Activated CD4-positive, CD25-positive, alpha-beta regulatory T cell treated with anti-CD3 and anti-CD28 coated beads, Interleukin-2, amount 50 U/mL, for 24 hours (primary cell): ENCODE measurements around the gene FEZ2.

Experiments used
- ATAC-seq, 2 donors: fragments of 150-1000 bp; cut with Tn5 transposase; one replicate each; pipeline ENCODE4 v1.10.0; 2021; ENCODE audit warnings: mild to moderate bottlenecking in 1 of 2, moderate library complexity in 1 of 2

The FEZ2 gene

DNA sequence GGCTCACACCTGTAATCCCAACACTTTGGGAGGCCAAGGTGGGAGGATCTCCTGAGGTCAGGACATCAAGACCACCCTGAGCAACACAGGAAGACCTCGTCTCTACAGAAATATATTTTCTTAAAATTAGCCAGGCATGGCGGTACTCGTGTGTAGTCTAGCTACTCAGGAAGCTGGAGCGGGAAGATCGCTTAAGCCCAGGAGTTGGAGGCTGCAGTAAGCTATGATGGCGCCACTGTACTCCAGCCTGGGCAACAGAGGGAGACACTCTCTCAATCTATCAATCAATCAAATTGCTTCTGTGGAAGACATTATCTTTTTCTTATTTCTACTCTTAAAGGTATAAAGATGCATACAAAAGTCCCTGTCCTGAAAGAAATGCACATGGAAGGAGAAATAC lies 11.3 kb downstream of the FEZ2 start:
- no peak for ATAC-seq

- no peak for ATAC-seq
Measured at GRCh38 chr2:36584148-36584794, 13.7 kb downstream of the FEZ2 start.

- no peak for ATAC-seq
Measured at GRCh38 chr2:36582951-36583350, 15.0 kb downstream of the FEZ2 start.

GRCh38 chr2:36582538-36582937 lies 15.4 kb downstream of the FEZ2 start:
- no peak for ATAC-seq

- ATAC-seq, result peak in 1 of 2 donors; percentile 23
Measured at GRCh38 chr2:36579297-36579664, 18.7 kb downstream of the FEZ2 start.

DNA sequence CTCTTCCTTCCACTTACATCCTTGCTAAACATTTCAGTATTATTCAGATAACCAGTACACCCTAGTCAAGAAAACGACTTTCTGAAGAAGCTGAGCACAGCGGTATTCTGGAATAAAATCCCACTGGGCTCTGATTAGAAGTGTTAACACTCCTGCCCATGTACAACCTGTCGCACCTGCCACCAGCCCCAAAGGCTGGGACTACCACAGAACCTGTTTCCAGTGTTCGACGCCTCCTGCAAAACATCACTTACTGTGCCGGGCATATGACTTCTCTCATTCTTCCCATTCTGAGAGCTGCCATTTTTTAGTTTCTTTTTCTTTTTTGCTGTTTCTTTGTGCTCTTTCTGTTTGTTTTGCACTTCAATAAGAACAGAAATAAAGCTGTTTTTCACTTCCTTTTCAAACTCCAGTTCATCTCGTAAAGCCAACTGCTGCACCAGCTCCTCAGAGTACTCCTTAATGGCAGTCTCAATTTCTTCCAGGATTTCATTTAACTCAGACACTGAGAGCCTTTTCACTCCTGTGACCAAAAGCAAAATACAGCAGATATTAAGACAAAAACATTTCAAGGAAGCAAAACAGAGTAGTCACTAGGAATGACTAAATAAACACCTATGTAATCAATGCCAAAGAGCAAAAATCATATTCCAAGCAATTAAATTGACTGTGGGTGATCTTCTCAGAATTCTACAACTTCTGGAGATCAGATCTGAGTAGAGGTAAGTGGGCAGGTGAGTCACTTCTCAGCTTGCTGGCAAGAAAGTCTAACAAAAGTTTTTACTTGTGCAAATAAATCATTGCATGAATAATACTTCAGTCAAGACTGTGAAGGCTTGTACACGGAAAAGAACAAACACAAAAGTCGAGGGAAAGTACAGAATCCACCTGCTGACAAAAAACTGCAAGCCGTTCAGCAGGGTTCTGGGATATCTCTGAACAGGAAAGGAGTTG lies 19.3 kb downstream of the FEZ2 start:
- peak; percentile 72 to 78 for ATAC-seq

GRCh38 chr2:36577884-36578283 lies 20.1 kb downstream of the FEZ2 start:
- no peak for ATAC-seq

GRCh38 chr2:36574560-36574959 lies 23.4 kb downstream of the FEZ2 start:
- no peak for ATAC-seq

DNA sequence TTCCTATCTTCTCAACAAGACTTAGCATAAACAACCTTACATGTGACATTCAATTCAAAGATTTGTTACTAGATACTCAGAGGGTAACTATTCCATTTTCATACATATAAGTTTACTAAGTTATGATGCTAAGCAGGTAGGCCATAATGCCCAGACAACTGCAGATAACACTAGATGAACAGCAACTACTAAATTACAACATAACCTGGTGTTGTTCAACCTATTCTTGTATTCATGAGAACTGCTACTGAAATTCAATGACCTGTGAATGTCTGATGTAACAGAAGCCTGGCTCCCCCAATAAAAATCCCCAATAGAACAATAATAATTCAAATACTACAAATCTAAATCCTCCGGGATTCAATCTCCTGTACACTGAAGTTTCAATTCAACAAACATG lies 24.8 kb downstream of the FEZ2 start:
- no peak for ATAC-seq

DNA sequence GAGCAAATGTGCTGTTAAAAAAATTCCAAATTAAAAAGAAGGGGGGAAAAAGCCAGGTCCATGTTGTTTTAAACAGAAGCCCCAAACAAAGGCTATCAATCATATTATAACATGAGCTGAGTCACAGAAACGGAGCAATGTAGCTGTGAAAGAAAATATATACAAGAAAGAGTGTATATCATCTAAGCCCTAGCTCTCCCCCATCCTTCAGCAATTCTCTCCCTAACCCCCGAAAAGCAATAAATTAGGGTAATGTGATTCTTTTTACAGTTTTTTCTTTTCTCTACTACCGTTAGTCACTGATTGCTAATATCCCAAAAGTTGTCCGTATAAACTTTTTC lies 25.3 kb downstream of the FEZ2 start:
- ATAC-seq, result no peak

GRCh38 chr2:36572054-36572718 lies 25.8 kb downstream of the FEZ2 start:
- no peak for ATAC-seq

DNA sequence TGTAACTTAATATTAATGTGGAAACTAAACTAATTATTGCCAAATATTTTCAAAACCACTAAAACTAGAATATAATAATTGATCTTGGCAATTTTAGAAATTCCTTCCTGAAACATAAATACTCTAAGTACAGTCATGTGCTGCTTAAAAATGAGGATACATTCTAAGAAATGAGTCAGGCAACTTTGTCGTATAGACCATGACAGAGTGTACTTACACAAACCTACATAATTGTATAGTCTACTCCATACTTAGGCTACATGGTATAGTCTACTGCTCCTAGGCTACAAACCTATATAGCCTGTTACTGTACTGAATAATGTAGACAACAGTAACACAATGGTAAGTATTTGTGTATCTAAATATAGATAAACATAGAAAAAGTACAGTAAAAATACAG lies 27.6 kb downstream of the FEZ2 start:
- no peak for ATAC-seq

DNA sequence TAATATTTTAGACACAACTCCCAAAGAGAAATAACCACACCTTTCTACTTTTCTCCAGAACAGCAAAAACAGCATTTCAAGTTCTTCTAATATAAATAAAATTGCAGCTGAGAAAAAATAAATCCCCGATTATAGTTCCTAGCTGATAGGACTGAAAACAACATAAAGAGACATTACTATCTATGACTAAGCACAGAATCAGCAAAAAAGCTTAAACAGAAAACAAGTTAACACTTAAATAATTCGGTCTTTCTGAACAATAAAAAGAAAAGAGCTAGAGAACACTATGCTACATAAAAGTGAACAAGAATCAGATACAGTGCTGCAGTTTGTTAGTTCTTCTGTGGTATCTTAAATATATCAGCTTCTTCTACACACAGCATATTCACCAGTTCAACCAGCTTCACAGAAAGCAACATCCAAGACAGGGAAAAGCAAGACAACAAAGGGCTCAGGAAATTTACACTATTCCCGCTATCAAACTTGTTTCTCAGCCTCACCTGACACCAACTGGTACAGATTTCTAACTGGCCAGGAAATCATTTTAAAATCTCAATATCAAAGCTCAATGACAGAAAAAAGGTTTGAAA lies 28.6 kb downstream of the FEZ2 start:
- ATAC-seq, result no peak

GRCh38 chr2:36568516-36569246 lies 29.3 kb downstream of the FEZ2 start:
- ATAC-seq, result no peak

GRCh38 chr2:36567711-36568408 lies 30.1 kb downstream of the FEZ2 start:
- ATAC-seq, result no peak

GRCh38 chr2:36566887-36567286 lies 31.1 kb downstream of the FEZ2 start:
- no peak for ATAC-seq

- no peak for ATAC-seq
Measured at GRCh38 chr2:36565712-36566111, 32.3 kb downstream of the FEZ2 start.

DNA sequence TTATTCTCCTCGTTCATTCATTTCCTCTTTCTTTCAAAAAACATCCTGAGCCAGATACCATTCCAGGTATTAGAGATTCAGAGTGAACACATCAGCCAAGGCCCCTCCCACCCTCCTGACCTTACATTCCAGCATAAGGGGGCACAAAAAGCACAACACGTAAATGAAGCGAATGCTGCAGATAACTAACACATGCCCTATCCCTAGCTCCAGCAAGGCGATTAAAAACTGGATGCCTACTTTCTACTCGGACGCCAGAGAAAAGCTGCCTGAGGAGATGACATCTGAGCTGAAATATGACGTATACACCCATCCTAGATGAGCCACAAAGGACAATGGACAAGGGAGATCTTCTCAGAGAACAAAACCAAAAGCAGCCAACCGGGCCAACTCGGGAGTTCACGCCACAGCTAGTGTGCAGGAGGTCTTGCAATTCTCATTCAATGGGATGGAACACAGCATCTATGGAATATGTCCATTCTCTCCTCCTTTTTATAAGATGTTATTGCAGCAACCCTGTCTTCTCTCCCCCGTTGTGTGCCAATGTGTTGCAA lies 33.5 kb downstream of the FEZ2 start:
- no peak for ATAC-seq

DNA sequence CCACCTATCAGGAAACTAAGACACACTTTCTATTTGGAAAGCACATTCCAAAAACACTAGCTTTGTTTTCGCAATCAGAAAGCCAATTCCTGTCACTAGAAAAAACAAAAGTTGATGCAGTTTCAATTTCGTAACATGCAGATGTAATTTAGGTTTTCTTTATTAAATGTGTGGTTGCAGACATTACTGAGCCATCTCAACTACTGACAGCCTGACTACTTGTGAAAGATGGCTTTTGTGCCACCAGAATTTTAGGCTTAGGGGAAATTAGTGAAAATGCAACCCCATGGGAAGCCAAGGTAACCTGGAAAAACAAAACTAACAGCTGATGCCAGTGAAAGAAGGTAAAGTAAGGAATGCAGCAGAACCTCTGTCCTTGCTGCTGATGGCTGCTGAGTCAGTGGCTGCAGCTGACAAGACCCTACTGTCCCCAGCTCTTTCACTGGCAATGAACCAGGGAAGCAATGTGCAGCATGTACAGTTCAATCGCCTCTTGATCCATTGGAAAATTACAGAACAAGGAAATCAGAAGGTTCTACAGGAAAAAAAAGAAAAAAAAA lies 34.9 kb downstream of the FEZ2 start:
- no peak for ATAC-seq

DNA sequence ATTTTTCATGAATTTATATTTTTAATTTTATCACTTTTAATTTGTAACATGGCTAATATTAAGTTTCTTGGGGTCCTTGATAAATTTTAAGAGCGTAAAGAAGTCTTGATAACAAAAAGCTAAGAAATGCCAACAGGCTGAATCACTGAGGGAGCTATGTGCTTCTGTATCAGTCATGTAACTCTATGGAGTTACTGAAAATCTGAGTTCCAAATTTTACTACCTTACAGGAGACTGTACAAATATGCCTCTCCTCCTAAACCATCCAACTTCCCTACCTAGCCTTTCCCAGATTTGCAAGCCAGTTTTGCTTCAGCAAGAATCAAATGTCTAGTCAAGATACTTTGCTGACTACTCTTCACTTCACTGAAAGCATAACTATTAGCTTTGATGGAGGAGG lies 35.7 kb downstream of the FEZ2 start:
- ATAC-seq, result no peak

- no peak for ATAC-seq
Measured at GRCh38 chr2:36561237-36561944, 36.6 kb downstream of the FEZ2 start.
